ENCODE measurements around the gene VSIR.

GRCh38 chr10:71802235-71802634 is 28.9 kb upstream of the VSIR start:
- TF ChIP-seq POLR2A (IDR thresholded peaks at IDR 0.05) (no peak), CTCF (IDR thresholded peaks at IDR 0.05) (no peak), POLR2AphosphoS5 (IDR thresholded peaks at IDR 0.05) (no peak), EP300 (IDR thresholded peaks at IDR 0.05) (no peak)
